Endometrium (tissue), 2 donors: ENCODE data around the gene IKZF2.

Experiments used
- FAIRE-seq: peaks from 2 replicates; lab custom pipeline; 2012; peaks lifted over from hg19 to GRCh38; lab: Jason Lieb, UNC
- donor health status: control.
- donor health status: control.

IKZF2 gene

GRCh38 chr2:212956665-212957607 is 194.5 kb downstream of the IKZF2 start:
- no peak for FAIRE-seq

- no peak for FAIRE-seq
Measured at GRCh38 chr2:212953170-212953920, 198.1 kb downstream of the IKZF2 start.

GRCh38 chr2:212949786-212950185 is 201.6 kb downstream of the IKZF2 start:
- no peak for FAIRE-seq
